ENCODE data around the gene PI4KB. TPM values are rescaled to one million over a fixed set of nuclear protein-coding genes. Genes with fewer than 3 reads are reported as not detected.

Gene PI4KB
- total and polyA plus RNA-seq, 9 of the 15 experiments (the other 6 are each of a cell fraction or from before 2014, with no cell fraction given): 3.1 to 65.4 (median 45.1) TPM

DNA sequence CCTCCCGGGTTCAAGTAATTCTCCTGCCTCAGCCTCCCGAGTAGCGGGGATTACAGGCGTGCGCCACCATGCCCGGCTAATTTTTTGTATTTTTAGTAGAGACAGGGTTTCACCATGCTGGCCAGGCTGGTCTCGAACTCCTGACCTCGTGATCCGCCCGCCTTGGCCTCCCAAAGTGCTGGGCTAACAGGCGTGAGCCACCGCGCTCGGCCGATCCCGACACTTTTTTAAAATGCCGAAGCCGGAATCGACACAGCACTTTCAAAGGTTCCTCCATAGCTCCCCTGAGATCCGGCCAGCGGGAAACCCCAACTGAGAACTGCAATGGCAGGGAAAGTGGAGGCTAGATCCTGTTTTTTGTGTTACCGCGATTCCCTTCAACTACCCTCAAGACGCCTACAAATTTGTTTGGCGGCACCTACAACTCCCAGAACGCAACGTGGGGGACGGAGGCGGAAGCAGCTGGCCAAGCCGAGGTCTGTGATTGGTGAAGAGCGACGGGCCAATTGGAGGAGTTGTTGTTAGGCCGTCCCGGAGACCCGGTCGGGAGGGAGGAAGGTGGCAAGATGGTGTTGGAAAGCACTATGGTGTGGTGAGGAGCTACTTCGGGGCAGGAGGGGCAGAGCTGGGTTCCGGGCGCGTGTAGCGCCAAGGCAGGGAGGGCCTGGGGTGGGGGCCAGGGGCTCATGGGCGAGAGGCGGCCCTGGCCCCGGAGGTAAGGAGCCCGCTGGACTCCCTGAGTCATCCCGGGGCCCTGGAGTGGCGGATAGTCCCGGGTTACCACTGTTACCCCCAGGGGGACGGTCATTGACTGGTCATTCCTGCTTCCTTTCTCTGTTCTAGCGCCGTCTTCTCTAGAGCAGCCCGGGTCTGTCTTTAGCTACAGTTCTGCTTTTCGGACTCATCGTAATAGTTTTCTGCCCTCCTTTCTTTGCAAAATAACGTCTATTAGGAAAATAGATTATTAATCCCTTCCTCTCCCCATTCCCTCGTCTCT lies 72.7 kb downstream of the PI4KB start, which contains the start of gene PSMD4 (continued):
- TF ChIP-seq, protein P1, sequence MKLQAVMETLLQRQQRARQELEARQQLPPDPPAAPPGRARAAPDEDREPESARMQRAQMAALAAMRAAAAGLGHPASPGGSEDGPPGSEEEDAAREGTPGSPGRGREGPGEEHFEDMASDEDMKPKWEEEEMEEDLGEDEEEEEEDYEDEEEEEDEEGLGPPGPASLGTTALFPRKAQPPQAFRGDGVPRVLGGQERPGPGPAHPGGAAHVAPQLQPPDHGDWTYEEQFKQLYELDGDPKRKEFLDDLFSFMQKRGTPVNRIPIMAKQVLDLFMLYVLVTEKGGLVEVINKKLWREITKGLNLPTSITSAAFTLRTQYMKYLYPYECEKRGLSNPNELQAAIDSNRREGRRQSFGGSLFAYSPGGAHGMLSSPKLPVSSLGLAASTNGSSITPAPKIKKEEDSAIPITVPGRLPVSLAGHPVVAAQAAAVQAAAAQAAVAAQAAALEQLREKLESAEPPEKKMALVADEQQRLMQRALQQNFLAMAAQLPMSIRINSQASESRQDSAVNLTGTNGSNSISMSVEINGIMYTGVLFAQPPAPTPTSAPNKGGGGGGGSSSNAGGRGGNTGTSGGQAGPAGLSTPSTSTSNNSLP (IDR thresholded peaks at IDR 0.05; ENCODE audit: borderline replicate concordance, low read depth, low read length): no peak
- TF ChIP-seq ETV1 (tag; conservative IDR thresholded peaks at IDR 0.05; ENCODE audit: low read depth) (peak; percentile 58; the same call in 1 of the 2 replicates), EZH2 (IDR thresholded peaks at IDR 0.05; ENCODE audit: borderline replicate concordance, low read depth, low read length) (no peak), PHF20 (IDR thresholded peaks at IDR 0.05; ENCODE audit: partially characterized antibody) (peak; percentile 88), ZNF830 (CRISPR knock-in tag; IDR thresholded peaks at IDR 0.05) (no peak), TRIM28 (IDR thresholded peaks at IDR 0.05) (peak; percentile 50; the same call in 1 of the 2 replicates), CBFA2T2 (conservative IDR thresholded peaks at IDR 0.05) (no peak), SREBF1 (IDR thresholded peaks at IDR 0.05; ENCODE audit: borderline replicate concordance, low read depth, low read length) (no peak), CBX1 (IDR thresholded peaks at IDR 0.05; ENCODE audit: low read depth) (no peak; the same call in 1 of the 2 replicates), MCM5 (IDR thresholded peaks at IDR 0.05; ENCODE audit: low read depth) (no peak), FOXP1 (CRISPR knock-in tag; IDR thresholded peaks at IDR 0.05) (no peak), OTX1 (CRISPR knock-in tag; IDR thresholded peaks at IDR 0.05) (no peak), BRF1 (IDR thresholded peaks at IDR 0.05; ENCODE audit: borderline replicate concordance, extremely low read depth, insufficient read length) (no peak), SMAD4 (CRISPR knock-in tag; conservative IDR thresholded peaks at IDR 0.05) (0 out of 2 replicates have a peak, but pooled peaks have one; percentile 17), ZBTB49 (CRISPR knock-in tag; IDR thresholded peaks at IDR 0.05; ENCODE audit: borderline replicate concordance) (no peak), TFE3 (CRISPR knock-in tag; IDR thresholded peaks at IDR 0.05) (no peak; the same call in 1 of the 2 replicates), KDM4B (IDR thresholded peaks at IDR 0.05; ENCODE audit: borderline replicate concordance in 2 of 2, low read depth in 1 of 2) (no peak), ZFX (CRISPR knock-in tag; IDR thresholded peaks at IDR 0.05) (peak; percentile 88), RB1 (IDR thresholded peaks at IDR 0.05; ENCODE audit: low read depth) (0 out of 2 replicates have a peak, but pooled peaks have one; percentile 34), ZSCAN29 (IDR thresholded peaks at IDR 0.05) (no peak)
- TF ChIP-seq, protein P2, sequence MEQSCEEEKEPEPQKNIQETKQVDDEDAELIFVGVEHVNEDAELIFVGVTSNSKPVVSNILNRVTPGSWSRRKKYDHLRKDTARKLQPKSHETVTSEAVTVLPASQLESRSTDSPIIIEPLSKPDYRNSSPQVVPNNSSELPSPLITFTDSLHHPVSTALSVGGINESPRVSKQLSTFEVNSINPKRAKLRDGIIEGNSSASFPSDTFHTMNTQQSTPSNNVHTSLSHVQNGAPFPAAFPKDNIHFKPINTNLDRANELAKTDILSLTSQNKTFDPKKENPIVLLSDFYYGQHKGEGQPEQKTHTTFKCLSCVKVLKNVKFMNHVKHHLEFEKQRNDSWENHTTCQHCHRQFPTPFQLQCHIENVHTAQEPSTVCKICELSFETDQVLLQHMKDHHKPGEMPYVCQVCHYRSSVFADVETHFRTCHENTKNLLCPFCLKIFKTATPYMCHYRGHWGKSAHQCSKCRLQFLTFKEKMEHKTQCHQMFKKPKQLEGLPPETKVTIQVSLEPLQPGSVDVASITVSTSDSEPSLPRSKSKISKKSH (CRISPR knock-in tag; IDR thresholded peaks at IDR 0.05): no peak
